ENCODE measurements around the gene IWS1.

DNA sequence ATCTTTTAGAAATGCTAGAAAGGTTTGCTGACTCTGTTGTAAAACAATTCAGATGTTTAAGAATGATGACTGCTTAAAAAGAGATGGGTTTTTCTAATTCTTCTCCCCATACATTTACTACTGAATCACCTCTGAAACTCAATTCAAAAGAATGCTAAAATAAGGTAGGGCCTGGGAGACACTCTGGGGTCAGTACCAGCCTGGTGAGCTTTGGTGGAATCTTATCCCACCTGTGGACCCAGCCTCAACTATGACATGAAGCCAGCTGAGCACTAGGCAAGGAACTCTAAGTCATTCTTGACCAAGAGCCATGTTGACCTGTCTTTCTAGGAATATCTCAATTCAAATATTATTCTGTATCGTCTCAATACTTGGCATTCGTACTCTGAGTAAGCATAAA lies 44.3 kb downstream of the IWS1 start:
- TF ChIP-seq, protein P1, sequence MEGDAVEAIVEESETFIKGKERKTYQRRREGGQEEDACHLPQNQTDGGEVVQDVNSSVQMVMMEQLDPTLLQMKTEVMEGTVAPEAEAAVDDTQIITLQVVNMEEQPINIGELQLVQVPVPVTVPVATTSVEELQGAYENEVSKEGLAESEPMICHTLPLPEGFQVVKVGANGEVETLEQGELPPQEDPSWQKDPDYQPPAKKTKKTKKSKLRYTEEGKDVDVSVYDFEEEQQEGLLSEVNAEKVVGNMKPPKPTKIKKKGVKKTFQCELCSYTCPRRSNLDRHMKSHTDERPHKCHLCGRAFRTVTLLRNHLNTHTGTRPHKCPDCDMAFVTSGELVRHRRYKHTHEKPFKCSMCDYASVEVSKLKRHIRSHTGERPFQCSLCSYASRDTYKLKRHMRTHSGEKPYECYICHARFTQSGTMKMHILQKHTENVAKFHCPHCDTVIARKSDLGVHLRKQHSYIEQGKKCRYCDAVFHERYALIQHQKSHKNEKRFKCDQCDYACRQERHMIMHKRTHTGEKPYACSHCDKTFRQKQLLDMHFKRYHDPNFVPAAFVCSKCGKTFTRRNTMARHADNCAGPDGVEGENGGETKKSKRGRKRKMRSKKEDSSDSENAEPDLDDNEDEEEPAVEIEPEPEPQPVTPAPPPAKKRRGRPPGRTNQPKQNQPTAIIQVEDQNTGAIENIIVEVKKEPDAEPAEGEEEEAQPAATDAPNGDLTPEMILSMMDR (IDR thresholded peaks at IDR 0.05) = no peak
- no peak for TF ChIP-seq POLR2A (IDR thresholded peaks at IDR 0.05)
- no peak for TF ChIP-seq POLR2AphosphoS5 (IDR thresholded peaks at IDR 0.05)

Data from gastroesophageal sphincter (tissue), 3 donors.